HG03025 (cell line): ENCODE results near the gene PHF14.
"Not testable (repeated sequence)": the region's sequence is repeated elsewhere in the genome, so short reads cannot be mapped to it uniquely, and the experiment has no call there.

Experiments used
- ATAC-seq: cut with Tn5 transposase; IDR thresholded peaks from one replicate; pipeline ENCODE4 v1.9.1; 2021; ENCODE audit warnings: mild to moderate bottlenecking, moderate library complexity; ENCODE audit not compliant: unreplicated experiment, low FRiP score

PHF14 gene

DNA sequence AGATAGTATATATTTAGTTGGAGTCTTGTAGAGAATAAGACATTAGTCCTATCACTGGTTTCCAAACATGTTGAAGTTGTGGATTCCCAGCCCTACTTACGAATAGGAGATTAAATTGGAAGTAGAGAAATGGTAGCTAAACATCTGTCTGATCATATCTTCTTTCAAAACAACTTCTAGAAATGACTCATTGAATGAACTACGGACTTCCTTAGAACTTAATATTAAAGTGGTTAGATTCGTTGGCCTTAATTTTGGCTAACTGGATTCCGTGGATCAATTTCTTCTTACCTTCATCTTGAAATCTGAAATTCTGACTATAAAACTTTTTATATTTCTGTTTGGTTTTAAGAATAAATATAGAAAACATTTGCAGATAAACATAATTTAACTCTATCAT, 3.4 kb downstream of the PHF14 start:
- ATAC-seq = no peak

DNA sequence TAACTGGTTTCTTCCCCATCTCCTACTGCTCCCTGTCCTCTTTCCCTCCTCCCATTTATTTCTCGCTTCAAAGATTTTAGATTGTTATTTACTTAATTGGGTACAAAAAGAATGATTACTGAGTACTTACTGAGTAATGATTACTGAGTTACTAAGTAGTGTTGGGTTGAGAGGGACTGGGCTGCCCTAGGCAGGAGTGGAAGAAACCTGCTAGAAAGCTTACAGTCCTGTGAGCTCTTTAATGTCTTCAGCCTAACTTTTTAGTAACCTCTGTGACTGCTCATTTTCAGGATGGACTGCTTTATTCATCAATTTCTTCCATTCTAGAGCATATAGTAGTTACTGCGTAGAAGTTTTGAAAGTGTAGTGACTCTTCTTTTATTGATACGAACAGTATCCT, 7.6 kb downstream of the PHF14 start:
- ATAC-seq = no peak

DNA sequence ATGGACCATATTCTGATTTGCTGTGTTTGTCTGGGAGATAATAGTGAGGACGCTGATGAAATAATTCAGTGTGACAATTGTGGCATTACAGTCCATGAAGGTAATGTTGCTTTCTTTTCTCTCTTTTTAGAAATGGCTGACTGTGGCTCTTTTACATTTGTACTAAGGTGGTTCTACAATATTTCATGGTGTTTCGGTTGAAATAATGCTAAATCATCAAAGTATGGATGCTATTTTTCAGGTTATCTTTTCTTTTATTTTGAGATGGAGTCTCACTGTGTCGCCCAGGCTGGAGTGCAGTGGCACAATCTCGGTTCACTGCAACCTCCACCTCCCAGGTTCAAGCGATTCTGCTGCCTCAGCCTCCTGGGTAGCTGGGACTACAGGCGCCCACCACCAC, 17.1 kb downstream of the PHF14 start:
- not testable (repeated sequence) for ATAC-seq

DNA sequence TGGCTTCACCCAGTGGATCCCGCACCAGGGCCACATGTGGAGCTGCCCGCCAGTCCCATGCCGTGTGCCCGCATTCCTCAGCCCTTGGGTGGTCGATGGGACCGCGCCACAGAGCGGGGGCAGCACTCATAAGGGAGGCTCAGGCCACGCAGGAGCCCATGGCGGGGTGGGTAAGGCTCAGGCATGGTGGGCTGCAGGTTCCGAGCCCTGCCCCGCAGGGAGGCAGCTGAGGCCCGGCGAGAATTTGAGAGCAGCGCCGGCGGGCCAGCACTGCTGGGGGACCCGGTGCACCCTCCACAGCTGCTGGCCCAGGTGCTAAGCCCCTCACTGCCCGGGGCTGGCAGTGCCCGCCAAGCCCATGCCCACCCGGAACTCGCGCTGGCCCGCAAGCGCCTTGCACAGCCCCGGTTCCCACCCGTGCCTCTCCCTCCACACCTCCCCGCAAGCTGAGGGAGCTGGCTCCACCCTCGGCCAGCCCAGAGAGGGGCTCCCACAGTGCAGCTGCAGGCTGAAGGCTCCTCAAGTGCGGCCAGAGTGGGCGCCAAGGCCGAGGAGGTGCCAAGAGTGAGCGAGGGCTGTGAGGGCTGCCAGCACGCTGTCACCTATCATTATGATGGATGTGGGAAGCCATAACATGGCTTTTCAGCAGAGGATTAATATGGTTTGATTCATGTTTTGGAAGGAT, 22.0 kb downstream of the PHF14 start:
- ATAC-seq = not testable (repeated sequence)

DNA sequence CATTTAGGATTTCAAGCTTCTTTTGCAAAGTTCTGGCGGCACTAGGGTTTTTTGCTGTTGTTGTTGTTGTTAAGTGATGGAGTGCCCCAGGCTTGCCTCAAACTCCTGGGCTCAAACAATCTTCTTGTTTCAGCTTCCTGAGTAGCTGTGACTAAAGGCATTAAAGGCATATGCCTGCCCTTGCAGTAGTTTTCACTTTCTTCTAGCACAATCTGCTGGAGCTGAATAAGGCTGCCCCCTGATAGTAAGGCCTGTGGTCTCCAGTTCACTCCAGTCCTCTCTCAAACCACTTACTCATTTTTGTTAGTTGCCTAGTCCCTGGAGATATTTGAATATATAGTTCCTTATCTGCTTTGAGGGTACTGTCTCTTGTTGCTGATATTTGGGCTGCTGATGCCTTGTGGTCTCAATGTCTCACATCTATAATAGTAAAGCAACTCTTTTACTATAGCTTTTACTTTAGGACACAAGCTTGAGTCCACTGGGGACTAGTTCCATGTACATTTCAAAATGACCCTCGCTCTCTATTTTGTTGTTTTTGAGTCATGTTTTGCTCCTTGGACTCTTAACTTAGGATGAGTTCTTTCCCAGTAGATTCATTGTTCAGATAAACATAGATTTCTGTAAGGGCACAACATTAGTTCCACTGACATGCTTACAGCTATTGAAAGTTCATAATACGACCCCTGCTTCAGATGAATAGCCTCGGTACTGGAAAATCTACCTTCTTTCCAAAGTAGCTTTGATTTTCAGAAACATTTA, 25.5 kb downstream of the PHF14 start:
- no peak for ATAC-seq

DNA sequence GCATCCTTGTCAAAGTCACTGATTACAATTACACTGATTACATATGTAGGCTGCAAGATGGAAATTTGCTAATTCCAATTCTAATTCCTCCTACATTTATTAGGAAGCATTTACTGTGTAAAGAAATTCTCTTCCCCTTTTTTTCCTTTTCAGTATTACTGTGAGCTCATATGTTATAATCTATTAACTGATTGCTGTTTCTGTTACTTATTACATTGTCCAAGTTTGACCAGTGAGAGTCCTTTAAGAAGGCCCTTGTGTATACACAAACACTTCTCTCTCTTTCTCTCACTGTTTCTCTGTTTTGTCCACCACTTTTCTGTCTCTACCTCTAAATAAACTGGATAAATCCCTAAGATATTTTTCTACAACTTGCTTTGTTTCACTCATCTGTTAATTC, 31.5 kb downstream of the PHF14 start:
- no peak for ATAC-seq

DNA sequence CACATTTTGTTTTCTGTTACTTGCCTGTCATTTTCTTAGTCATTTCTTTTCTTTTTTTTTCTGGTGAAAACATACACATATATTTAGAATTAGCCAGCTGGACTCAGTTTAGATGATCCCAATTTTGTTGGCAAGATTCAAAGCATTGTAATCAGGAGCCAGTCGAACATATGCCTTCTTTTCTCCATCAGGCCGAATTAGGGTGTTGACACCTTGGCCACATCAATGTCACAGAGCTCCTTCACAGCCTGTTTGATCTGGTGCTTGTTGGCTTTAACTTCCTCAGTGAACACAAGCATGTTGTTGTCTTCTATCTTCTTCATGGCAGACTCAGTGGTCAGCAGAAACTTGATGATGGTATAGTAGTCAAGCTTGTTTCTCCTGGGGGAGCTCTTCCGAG, 32.6 kb downstream of the PHF14 start:
- no peak for ATAC-seq

DNA sequence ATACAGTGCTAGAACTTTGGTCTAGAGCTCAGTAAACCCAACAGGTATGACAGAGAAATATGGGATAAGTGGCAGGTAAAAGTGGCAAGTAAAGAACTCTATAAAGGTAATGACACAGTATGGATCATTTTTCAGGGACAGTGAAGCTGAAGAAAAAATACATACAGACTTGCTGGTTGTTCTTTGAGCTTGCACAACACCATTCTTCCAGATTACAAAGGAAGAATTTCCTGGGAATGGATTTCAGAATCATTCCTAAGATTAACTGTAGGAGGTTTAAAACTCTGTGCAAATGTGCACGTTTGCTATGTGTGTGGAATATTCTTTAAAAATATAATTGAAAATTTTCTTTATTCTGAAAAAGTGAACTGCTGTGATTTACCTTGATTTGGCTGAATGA, 36.0 kb downstream of the PHF14 start:
- ATAC-seq = no peak

DNA sequence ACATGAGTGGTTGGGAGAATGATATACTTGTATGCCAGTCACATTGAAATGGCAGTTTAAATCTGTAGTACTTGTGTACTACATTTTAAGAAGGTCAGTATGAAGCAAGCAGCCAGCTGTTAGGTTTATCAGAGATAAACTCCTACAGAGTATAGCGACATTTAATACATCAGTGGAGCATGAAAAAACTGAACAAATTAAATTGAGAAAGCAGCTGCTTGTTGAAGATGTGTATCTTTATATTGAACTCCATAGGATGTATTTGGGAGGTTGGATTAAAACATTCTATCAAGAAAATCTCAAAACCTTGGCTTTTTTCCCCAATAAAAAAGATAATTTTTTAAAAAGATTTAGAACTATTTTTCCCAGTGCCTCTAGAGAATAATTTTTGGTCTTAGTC, 47.8 kb downstream of the PHF14 start:
- no peak for ATAC-seq

DNA sequence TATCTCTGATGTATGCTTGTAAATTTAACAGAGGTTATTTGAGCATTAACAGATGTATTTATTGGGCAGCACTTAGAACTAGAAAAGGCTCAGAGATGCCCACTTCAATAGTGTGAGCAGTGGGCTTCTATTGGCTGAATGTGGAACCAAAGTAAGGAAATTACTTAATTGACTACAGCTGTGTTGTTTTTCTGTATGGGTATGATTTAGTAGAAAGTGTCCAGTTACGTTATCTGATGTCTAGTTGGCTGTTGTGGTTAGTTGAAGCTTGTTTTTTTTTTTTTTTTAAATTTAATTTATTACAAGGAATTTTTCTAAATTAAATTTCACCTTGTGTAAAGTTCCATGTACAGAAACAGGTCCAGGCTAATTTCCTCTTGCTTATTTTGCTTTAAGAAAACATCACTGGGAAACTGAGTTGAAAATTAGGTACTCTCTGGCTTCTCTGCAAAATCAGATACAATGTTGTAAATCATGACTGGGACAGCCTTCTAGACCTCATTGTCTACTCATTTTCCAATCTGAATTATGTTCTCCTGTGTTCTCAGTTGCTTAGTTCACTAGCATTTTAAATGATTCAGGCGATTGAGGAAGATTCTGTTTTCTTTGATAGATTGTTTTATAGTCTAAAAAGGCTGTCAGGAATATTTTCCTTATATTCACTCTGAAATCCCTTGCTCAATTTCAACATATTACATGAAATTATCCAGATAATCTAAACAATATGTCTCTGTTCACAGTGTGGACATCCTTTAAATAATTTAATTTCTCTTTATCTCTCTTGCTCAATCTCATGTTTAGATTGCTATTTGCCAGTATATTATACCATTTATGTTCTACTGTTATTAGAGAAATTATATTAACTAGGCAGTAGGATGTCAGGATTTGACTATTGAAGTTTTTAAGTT, 53.0 kb downstream of the PHF14 start:
- ATAC-seq = no peak

DNA sequence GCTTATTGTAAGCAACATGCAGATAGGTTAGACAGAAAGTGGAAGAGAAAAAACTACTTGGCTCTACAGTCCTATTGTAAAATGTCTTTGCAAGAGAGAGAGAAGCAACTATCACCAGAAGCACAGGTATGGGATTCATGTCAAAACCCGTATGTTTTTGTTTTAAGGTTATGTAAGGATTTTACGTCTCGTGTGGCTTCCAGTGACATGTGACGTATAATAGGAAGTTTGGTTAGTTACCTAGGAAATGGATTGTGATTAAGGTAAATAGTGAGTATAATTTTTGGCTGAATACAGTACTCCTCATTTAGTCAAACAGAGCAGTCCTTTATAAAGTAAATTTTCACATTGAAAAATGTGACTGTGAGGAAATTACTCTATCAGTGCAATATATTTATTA, 62.0 kb downstream of the PHF14 start:
- ATAC-seq = no peak

DNA sequence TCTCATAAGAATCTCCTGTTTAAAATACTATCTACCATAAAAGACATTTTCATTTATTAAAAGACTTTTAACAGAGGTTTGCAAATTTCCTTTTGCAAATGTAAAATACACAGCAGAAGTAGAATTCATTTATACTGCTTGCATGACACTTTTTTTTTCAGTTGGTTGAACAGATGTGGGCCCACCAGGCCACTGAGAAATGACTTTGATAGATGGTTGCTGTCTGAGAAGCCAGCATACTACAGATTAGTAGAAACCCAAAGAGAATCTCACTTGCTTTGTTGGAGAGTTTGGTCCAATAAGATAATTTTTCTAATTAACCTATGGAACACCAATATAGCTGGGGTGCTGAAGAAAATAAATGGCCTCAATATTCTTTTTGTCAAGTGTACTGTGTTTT, 66.3 kb downstream of the PHF14 start:
- ATAC-seq = no peak

DNA sequence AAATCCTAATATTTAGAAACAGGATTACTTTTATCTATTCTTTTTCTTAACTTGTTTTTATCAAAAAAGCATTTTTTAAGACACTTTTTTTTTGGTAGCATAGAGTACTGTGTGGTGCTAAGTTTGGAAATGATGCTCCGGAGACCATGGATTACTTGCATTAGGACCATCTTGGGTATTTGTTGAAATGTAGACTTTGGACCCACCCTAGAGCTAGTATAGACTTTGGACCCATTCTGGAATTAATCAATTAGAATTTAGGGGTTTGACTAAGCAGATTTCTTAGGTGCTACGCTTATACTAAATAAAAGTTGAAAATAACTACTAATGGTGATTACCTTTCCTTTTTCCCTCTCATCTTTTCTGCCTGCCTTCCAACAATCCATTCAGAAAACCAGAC, 80.4 kb downstream of the PHF14 start:
- no peak for ATAC-seq

DNA sequence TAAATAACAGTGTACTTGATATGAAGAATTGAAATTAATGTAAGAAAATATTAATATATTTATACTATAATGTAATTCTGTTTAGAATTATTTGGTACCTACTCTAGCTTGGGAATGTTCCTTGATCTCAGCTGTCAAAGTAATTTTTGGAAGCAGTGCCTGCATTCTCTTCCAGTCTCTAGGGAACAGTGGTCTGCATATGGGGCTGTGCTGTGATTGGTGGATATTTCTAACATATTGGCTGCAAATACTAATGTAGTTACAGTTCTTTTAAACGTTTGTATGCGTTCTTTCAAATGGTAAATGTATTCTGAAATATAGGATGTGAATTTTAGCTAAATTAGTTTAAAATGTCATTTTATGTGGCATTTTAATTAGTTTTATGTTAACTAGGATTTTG, 87.2 kb downstream of the PHF14 start:
- ATAC-seq = no peak

DNA sequence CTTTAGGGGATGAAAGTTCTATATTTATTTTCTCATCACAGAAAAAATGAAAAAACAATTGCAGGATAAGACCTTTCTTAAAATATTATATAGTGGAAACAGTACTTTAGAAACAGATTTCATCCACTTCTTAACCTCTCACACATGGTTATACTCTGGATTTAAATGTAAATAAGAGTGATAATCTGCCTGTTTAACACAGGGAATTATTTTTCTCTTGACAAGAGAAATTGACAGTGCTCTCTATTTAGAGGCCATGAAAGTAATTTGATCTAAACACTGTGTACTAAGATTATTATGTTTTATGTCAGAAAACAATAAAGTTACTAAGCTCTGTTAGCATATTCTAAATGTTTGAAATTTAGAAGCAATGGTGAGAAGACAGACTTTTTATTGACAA, 88.4 kb downstream of the PHF14 start:
- ATAC-seq = no peak

DNA sequence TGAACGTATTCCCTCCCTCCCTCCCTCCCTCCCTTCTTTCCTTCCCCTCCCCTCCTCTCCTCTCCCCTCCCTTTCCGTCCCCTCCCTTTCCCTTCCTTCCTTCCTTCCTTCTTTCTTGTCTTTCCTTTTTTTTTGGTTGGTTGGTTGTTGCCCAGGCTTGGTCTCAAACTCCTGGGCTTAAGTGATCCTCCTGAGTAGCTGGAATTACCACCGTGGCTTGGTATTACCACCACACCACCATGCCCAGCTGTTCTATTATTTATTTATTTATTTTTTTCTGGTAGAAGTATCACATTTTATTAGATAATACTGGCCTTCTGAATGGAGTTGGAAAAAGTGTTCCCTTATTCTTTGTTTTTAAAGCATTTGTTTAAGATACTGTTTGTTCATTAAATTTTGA, 95.9 kb downstream of the PHF14 start:
- ATAC-seq = no peak

DNA sequence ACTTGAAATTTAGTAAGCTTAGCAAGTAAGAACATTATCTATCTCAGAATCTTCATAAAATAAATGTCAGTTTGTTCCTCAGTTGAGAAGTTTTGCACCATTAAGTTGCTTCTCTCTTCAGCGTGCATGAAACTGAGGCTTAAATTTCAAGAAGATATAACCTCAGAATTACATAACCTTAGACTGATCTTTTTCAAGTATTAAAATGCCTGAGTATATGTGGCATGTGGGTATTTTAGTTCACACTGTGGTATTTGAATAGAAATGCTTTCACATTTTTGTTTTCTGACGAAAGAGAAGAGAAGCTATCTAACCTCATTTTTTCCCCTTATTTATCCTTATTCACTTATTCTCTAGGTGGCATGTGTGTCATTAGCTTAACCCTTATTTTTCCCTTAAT, 104.1 kb downstream of the PHF14 start:
- ATAC-seq = no peak

DNA sequence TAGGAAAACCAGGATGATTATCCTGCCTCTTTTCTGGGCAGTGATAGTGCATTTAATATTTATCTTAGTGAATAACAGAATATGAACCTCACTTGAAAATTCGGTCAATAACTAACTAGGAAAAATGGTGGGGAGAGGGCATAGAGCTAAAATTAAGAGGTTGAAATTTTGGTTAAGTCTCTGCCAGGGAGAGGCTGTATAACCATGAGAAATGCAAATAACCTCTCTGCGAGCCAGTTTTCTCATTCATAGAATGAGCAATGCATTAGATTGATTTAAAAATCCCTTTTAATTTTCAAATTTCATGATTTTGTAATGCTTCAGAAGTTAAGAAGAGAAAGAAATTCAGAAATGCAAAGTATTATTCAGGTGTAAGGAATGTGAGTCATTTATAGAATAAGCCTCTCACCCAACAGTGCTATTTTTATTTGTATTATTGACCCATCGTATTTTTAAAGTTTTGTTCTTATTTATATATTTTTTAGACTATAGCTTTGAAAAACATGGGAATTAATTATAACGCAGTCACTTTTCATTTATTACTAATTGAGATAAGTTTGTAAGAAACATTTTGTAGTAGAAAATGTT, 104.7 kb downstream of the PHF14 start:
- ATAC-seq = no peak

DNA sequence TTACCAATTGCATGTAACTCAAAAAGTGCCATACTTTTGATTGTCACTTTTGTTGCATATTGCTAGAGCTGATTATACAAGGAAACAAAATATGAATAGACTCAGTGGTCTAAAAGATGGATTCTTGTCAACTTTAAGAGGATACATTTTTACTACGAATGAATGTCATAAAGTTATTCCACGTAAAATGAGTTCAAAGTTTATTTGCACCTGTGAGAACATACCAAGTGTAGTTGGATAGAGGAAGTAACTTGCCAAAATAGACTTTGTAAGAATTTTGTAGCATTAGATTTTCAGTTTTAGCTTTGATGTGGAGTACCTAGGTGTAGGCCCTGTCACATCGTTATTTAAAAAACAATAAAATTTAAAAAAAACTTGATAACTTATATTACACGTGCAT, 106.2 kb downstream of the PHF14 start:
- no peak for ATAC-seq

DNA sequence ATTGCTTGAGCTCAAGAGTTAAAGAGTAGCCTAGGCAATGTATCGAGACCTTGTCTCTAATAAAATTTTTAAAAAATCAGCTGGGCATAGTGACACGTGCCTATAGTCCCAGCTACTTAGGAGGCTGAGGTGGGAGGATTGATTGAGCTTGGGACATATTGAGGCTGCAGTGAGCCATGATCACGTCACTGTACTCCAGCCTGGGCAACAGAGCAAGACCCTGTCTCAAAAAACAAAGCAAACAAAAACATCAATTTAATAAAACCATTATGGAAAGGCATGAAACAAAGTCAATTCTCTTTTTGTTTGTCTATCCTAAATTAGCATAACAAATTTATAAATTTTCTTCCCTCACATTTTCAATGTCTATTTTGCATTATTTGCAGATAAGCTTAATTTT, 108.4 kb downstream of the PHF14 start:
- ATAC-seq = no peak
